ENCODE measurements around the gene RAPH1.

The RAPH1 gene

GRCh38 chr2:203360833-203361430, 174.2 kb downstream of the RAPH1 start:
- DNase-seq = no peak

- no peak for DNase-seq
These were observed 175.7 kb downstream of the RAPH1 start for GRCh38 chr2:203359450-203359849.

GRCh38 chr2:203354966-203355365, 180.1 kb downstream of the RAPH1 start:
- DNase-seq = no peak

GRCh38 chr2:203352604-203353255, 182.4 kb downstream of the RAPH1 start:
- DNase-seq = no peak

GRCh38 chr2:203347375-203347774, 187.7 kb downstream of the RAPH1 start:
- no peak for DNase-seq

GRCh38 chr2:203346612-203347011, 188.5 kb downstream of the RAPH1 start:
- no peak for DNase-seq

- DNase-seq = no peak
These were observed 190.4 kb downstream of the RAPH1 start for GRCh38 chr2:203344667-203345066.

Data from activated gamma-delta T cell treated with Interleukin-2 at 50 U/mL for 16 hours (primary cell).